ENCODE results near the gene LIMS2.

DNA sequence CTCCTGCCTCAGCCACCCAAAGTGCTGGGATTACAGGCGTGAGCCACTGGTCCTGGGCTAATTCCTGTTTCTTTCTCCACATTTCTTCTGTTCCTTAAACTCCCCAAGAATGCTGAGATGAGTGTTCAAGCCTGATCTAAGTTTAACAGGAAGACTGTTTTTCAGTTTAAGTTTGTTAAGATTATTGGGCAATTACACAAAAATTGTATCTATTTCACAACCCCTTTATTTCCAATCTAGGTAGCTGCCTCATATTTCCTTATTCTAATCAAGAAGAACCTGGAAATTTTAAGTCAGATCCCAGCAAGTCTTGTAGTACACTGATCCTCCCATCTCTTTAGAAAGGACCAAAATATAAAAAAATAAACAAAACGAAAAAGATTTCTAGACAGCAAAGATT lies 37.7 kb upstream of the LIMS2 start:
- TF ChIP-seq, protein P1, sequence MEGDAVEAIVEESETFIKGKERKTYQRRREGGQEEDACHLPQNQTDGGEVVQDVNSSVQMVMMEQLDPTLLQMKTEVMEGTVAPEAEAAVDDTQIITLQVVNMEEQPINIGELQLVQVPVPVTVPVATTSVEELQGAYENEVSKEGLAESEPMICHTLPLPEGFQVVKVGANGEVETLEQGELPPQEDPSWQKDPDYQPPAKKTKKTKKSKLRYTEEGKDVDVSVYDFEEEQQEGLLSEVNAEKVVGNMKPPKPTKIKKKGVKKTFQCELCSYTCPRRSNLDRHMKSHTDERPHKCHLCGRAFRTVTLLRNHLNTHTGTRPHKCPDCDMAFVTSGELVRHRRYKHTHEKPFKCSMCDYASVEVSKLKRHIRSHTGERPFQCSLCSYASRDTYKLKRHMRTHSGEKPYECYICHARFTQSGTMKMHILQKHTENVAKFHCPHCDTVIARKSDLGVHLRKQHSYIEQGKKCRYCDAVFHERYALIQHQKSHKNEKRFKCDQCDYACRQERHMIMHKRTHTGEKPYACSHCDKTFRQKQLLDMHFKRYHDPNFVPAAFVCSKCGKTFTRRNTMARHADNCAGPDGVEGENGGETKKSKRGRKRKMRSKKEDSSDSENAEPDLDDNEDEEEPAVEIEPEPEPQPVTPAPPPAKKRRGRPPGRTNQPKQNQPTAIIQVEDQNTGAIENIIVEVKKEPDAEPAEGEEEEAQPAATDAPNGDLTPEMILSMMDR (IDR thresholded peaks at IDR 0.05; ENCODE audit: low read depth, low read length), result no peak
- TF ChIP-seq MYC (IDR thresholded peaks at IDR 0.05; ENCODE audit: low read depth, low read length) (no peak), POLR2A (IDR thresholded peaks at IDR 0.05; ENCODE audit: extremely low read depth, insufficient read length) (no peak)

All from NB4 (cell line).